Retinal pigment epithelial cell (primary cell): ENCODE data around the gene IL6.

Experiments
- DNase-seq: peaks from one replicate; pipeline ENCODE4 v3.0.0-alpha.2; 2010; ENCODE audit warnings: low read depth
- H3K4me3 ChIP-seq: 2 replicates; pipeline ENCODE4 v1.5.1; 2011; ENCODE audit warnings: mild to moderate bottlenecking, low read length, control low read depth, moderate library complexity
- TF ChIP-seq, protein P1 (sequence below): conservative IDR thresholded peaks from 2 replicates; pipeline ENCODE4 v1.5.1; 2011; ENCODE audit warnings: low read depth, low read length, control low read depth, inconsistent platforms

Gene IL6

DNA sequence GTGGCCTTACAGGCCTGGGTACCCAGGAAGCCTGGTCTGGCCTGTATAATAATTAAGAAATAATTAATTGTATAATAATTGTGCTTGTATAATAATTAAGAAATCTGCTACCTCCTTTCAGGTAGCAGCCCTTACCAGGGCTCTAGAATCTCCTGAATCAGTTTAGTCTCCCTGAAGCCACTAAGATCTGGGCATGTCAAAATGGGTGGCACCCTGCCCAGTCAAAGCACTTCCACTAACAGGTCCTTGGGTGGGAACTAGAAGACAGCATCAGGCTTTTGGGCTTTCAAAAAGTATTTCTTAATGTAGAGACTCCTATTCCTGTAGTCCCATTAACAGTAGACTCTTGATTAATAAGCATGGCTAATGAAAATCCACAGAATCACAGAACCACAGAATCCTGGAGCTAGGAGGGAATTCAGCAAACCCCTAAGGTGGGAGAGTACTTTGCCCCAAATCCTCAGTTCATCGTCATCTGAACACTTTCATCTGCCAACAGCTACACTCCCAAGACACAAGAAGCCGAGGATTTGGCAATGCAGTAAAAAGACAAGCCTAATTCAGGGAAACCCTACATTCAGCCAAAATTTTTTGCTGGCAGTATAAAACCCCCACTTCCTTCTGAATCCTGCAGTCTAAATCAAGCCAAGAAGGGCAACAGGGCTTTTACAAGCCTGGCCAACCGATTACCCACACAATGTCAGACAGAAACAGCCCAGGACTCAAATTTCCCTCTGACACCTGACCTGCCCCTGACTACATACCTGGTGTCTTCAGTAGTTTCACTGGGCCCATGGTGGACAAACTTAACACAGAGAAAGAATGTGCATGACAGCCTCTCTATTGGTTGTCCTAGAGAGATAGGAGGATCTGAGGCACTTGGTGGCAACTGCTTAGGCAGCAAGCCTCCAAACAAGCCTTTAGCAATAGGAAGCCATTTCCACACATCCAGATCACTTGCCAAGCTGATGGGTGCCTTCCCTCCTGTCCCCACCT is 5.9 kb upstream of the IL6 start:
- no peak for DNase-seq
- H3K4me3 ChIP-seq = no peak overlapping the region
- TF ChIP-seq, protein P1, sequence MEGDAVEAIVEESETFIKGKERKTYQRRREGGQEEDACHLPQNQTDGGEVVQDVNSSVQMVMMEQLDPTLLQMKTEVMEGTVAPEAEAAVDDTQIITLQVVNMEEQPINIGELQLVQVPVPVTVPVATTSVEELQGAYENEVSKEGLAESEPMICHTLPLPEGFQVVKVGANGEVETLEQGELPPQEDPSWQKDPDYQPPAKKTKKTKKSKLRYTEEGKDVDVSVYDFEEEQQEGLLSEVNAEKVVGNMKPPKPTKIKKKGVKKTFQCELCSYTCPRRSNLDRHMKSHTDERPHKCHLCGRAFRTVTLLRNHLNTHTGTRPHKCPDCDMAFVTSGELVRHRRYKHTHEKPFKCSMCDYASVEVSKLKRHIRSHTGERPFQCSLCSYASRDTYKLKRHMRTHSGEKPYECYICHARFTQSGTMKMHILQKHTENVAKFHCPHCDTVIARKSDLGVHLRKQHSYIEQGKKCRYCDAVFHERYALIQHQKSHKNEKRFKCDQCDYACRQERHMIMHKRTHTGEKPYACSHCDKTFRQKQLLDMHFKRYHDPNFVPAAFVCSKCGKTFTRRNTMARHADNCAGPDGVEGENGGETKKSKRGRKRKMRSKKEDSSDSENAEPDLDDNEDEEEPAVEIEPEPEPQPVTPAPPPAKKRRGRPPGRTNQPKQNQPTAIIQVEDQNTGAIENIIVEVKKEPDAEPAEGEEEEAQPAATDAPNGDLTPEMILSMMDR = no peak

DNA sequence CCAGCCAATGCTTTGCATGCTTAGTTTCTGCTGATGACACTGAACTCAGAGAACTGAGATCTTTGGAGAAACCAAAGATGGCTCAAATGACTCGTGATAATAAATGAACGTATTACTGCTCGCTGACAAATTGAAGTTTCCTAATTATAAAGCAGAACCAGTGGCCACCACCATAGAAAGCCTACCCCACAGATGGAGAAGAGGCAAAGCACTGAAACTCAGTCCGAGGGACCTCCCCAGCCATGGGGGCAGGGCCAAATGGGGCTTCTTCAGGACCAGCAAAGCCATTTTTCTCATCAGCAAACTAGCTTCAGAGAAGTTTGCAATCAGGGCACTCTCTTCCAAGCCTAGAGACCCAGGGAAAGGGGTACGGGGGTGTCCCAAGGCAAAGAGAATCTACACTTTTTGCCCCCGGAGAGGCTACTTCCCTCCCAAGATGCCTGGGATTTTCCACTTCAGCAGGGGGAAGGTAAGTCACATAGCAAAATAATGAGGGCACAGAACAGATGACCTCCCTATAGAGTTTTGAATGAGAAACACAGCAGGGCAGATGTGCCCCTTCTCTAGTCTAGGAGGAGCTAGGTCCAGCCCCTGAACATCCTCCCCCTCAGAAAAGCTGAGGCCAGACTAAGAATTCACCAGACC is 4.3 kb upstream of the IL6 start:
- TF ChIP-seq, protein P1 = no peak
- no peak overlapping the region for H3K4me3 ChIP-seq
- DNase-seq = no peak

GRCh38 chr7:22723181-22723601 is 3.8 kb upstream of the IL6 start:
- no peak overlapping the region for H3K4me3 ChIP-seq
- DNase-seq = no peak
- TF ChIP-seq, protein P1 = no peak

GRCh38 chr7:22723637-22724036 is 3.4 kb upstream of the IL6 start:
- no peak overlapping the region for H3K4me3 ChIP-seq
- TF ChIP-seq, protein P1 = no peak
- DNase-seq = no peak

- TF ChIP-seq, protein P1 = no peak
- no peak overlapping the region for H3K4me3 ChIP-seq
- no peak for DNase-seq
These were observed 2.1 kb upstream of the IL6 start for GRCh38 chr7:22724861-22725260.

DNA sequence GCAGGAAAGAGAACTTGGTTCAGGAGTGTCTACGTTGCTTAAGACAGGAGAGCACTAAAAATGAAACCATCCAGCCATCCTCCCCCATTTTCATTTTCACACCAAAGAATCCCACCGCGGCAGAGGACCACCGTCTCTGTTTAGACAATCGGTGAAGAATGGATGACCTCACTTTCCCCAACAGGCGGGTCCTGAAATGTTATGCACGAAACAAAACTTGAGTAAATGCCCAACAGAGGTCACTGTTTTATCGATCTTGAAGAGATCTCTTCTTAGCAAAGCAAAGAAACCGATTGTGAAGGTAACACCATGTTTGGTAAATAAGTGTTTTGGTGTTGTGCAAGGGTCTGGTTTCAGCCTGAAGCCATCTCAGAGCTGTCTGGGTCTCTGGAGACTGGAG is 1.4 kb upstream of the IL6 start:
- no peak for DNase-seq
- no peak overlapping the region for H3K4me3 ChIP-seq
- TF ChIP-seq, protein P1 = no peak
